Activated naive CD8-positive, alpha-beta T cell (primary cell): ENCODE data around the gene ITPRIPL2.
A peak's percentile ranks its signal among the peaks of the same experiment; 100 is the strongest.

Source experiments
- H3K27ac Mint-ChIP-seq: one replicate; pipeline ENCODE4 v1.8.0; 2021; ENCODE audit warnings: mixed read lengths
- H3K27me3 Mint-ChIP-seq: one replicate; pipeline ENCODE4 v1.8.0; 2021; ENCODE audit warnings: mixed read lengths
- H3K36me3 Mint-ChIP-seq: one replicate; pipeline ENCODE4 v1.8.0; 2021; ENCODE audit warnings: mixed read lengths
- H3K4me1 Mint-ChIP-seq: one replicate; pipeline ENCODE4 v1.8.0; 2021; ENCODE audit warnings: low read depth, mixed read lengths
- H3K4me3 Mint-ChIP-seq: one replicate; pipeline ENCODE4 v1.8.0; 2021; ENCODE audit warnings: mild to moderate bottlenecking, mixed read lengths
- H3K9me3 Mint-ChIP-seq: one replicate; pipeline ENCODE4 v1.8.0; 2021; ENCODE audit warnings: low read depth, mixed read lengths

Gene ITPRIPL2

DNA sequence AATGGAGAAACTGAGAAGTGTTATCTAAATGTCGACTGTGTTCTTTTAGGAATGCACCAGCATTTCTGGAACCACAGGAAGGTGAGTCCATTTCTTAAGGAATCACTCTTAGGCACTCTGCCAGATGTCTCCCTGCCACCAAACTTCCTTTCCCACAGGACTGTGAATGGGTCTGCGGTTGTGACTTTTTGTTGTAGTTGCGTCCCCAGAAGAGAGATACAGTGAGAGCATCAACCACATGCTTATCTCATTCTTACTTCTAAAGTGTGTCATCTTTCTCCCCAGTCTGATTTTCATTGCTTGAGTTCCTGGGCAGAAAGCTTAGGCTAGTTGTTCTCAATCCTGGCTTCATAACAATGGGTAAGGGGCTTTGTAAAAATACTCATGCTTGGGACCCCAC lies 13.4 kb downstream of the ITPRIPL2 start:
- Mint-ChIP-seq H3K9me3 (no peaks in the 10 kb centered on the region), H3K27me3 (no peaks in the 10 kb centered on the region), H3K4me1 (peaks cover 14% of the 10 kb centered on the region), H3K4me3 (no peak overlapping the region), H3K36me3 (no peaks in the 10 kb centered on the region), H3K27ac (no peak overlapping the region)

DNA sequence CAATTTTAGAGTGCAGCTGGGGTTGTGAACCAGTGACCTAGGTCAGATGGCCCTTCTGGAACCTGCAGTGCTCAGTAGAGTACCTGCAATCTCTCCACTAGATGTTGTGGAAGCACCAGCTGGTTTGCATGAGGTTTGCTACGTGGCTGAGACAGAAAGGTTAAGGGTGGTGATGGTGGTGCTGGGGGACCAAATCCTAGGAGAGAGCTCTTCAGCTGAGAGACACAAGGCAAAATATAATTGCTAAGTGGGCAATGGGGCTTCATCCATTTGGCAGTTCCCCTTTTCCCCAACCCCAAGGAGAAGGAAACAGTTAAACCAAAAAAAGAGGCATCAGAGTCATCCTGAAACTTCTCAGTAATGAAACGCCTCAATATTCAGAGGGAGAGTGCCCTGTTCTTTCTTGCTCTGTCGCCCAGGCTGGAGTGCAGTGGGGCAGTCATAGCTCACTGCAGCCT lies 13.9 kb downstream of the ITPRIPL2 start:
- no peaks in the 10 kb centered on the region for H3K27me3 Mint-ChIP-seq
- peak overlapping the region; percentile 13 for H3K27ac Mint-ChIP-seq
- H3K4me3 Mint-ChIP-seq: no peak overlapping the region
- H3K36me3 Mint-ChIP-seq: no peaks in the 10 kb centered on the region
- peaks cover 14% of the 10 kb centered on the region for H3K4me1 Mint-ChIP-seq
- no peaks in the 10 kb centered on the region for H3K9me3 Mint-ChIP-seq

DNA sequence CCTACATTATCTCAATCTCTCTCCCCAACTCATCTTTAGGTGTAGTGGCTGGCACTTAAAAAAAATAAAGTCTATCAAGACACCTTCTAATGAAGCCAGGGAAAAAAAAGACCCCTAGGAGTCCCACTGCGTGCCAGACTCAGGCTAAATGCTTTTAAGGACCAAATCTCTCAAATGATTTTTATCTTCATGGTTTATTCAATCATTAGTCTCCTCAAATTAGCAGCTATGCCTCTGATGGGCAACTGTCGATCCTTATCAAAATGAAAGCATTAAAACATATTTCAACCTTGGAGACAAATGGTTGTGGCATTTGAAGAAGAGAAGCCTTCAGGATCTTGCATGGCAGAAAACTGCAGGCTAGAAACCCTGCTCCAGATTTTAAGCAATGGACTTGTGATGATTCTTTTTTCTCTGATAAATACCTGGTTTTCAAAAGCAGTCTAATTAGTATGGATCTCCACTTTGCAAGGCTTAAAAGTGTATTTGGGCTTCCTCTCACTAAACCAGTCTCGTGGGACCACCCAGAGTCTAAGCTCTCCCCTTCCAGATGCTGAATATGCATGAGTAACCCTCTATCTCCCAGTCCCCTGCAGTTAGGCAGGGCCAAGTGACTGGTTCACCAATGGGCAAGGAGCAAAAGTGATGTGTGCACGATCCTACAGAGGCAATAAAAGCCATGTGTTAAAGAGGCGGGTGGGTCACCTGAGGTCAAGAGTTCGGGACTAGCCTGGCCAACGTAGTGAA lies 14.9 kb downstream of the ITPRIPL2 start:
- Mint-ChIP-seq H3K4me1 (peaks cover 14% of the 10 kb centered on the region), H3K36me3 (no peaks in the 10 kb centered on the region), H3K9me3 (no peaks in the 10 kb centered on the region), H3K27me3 (no peaks in the 10 kb centered on the region), H3K27ac (no peak overlapping the region), H3K4me3 (no peak overlapping the region)

DNA sequence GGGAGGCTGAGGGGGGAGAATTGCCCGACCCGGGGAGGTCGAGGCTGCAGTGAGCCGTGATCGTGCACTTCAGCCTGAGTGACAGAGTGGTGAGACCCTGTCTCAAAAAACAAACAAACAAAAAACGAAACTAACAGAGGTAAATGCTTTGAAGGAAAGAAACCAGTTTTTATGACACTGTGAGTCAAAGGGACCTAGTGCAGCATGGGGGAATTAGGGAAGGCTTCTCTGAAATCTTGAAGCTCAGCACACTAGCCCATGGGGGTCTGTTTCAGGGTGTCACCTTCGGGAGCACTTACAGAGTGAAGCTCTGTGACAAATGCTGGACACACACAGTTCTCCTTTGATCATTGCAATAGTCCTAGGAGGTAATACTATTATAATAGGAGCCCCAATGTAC lies 16.6 kb downstream of the ITPRIPL2 start:
- Mint-ChIP-seq H3K27me3 (no peaks in the 10 kb centered on the region), H3K4me3 (no peak overlapping the region), H3K36me3 (no peaks in the 10 kb centered on the region), H3K4me1 (peaks cover 14% of the 10 kb centered on the region), H3K27ac (no peak overlapping the region), H3K9me3 (no peaks in the 10 kb centered on the region)

DNA sequence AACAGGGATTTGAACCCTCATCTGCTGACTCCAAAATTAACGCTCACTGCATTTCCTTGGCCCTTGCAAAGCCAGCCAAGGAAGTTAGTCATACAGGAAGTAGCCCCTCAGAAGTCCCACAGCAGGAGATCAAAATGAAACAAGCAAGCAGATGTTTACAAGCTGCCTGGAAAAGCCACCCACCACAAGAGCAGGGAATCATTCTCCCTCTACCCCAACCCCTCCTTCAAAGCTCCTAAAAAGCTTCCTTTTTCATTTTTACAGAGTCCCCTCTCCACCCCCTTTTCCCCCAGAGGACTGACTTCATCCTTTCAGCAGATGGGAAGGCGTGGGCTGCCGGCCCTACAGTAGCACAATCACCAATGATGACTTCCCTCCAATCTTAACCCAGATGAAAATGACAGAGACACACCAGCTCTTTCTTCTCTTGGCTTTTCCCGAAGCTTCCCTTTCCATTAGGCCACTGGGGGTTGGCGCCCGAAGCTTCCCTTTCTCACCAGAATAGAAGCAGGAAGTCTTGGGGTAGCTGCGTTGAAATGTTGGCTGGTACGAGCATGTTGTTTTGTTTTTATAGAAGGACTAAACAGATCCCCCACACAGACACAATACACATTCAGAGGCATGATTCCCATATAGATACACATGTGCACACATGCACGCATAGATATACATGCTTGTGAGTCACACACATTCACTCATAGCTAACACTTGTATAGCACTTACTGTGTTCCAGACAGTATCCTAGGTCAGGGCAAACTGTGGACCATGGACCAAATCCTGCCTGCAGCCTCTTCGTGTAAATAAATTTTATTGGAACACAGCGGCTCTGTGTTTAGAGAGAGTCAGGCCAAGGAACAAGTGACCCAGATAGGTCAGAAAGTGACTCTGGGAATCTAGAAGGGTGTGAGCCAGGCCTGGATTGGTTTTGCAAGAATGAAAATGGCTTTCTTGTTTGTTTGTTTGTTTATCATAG lies 17.4 kb downstream of the ITPRIPL2 start:
- no peak overlapping the region for H3K27ac Mint-ChIP-seq
- no peaks in the 10 kb centered on the region for H3K9me3 Mint-ChIP-seq
- peaks cover 14% of the 10 kb centered on the region for H3K4me1 Mint-ChIP-seq
- H3K36me3 Mint-ChIP-seq: no peaks in the 10 kb centered on the region
- H3K4me3 Mint-ChIP-seq: peak overlapping the region; percentile 14
- H3K27me3 Mint-ChIP-seq: peaks cover under 1% of the 10 kb centered on the region

DNA sequence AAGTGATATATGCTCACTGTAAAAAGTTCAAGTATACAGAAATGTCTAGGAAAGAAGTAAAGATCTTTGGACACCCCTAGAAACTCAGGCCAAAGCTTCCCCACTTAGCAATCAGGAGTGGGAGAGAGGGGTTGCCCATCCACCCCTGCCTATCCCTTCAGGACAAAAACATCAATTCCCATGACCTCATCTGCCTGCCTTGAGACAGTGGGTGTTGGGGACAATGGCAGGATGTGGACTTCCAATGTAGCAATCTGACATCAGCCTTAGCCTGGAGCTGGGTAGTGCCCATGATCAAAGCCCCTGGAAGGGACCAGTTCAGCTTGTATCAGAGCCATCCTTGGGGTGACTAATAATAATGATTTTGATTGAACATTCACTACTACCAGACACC lies 18.1 kb downstream of the ITPRIPL2 start:
- Mint-ChIP-seq H3K9me3 (no peaks in the 10 kb centered on the region), H3K4me3 (no peak overlapping the region), H3K4me1 (peaks cover 14% of the 10 kb centered on the region), H3K27me3 (peaks cover 1% of the 10 kb centered on the region), H3K27ac (no peak overlapping the region), H3K36me3 (no peaks in the 10 kb centered on the region)

DNA sequence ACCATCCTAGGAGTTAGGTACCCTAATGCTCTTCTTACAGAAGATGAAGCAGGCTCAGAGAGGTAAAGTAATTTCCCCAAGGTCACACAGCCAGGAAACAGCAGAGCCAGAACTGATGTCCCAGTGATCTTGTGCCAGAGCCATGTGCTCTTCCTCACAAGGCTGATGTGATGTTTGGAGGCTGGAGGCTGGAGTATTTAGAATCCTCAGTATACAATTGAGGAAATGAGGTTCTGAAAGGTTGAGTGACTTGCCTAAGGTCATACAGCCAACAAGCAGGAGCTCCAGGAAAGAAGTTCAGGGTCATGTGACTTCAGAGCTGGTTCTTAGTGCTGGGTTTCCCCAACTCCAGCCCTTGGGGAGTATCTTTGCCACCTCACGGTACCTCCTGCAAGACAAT lies 18.5 kb downstream of the ITPRIPL2 start:
- no peaks in the 10 kb centered on the region for H3K9me3 Mint-ChIP-seq
- H3K4me3 Mint-ChIP-seq: no peak overlapping the region
- peaks cover 14% of the 10 kb centered on the region for H3K4me1 Mint-ChIP-seq
- no peaks in the 10 kb centered on the region for H3K36me3 Mint-ChIP-seq
- H3K27ac Mint-ChIP-seq: no peak overlapping the region
- H3K27me3 Mint-ChIP-seq: peaks cover 1% of the 10 kb centered on the region

DNA sequence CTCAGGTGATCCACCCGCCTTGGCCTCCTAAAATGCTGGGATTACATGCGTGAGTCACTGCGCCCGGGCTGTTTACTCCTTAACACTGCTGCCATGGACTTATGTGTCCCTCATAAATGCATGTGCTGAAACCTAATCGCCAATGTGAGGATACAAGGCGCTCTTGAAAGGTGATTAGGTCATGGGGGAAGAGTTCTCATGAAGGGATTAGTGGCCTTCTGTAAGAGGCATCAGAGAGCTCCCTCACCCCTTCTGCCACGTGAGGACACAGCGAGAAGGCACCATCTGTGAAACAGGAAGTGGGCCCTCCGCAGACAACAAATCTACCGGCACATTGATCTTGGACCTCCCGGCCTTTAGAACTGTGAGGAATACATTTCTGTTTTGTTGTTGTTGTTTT lies 19.1 kb downstream of the ITPRIPL2 start:
- H3K36me3 Mint-ChIP-seq: no peaks in the 10 kb centered on the region
- no peaks in the 10 kb centered on the region for H3K9me3 Mint-ChIP-seq
- H3K4me1 Mint-ChIP-seq: peaks cover 14% of the 10 kb centered on the region
- peaks cover 1% of the 10 kb centered on the region for H3K27me3 Mint-ChIP-seq
- H3K4me3 Mint-ChIP-seq: no peak overlapping the region
- no peak overlapping the region for H3K27ac Mint-ChIP-seq

DNA sequence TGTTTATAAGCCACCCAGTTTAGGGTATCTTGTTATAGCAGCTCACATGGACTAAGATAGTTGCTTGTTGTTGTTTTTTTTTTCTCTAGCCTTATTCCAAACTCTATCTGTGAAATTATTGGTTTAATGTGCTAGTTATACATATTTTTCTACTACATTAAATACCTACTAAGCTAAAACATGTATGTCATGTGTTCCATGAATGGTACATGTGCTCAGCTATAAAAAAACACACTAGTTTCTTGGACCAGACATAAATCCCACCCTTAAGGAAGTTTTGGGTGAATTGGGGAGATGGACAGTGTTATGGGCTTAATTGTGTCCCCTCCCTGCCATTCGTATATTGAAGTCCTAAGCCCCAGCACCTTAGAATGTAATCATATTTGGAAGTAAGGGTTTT lies 19.8 kb downstream of the ITPRIPL2 start:
- no peaks in the 10 kb centered on the region for H3K36me3 Mint-ChIP-seq
- peaks cover 1% of the 10 kb centered on the region for H3K27me3 Mint-ChIP-seq
- H3K9me3 Mint-ChIP-seq: no peaks in the 10 kb centered on the region
- H3K27ac Mint-ChIP-seq: no peak overlapping the region
- H3K4me3 Mint-ChIP-seq: no peak overlapping the region
- peaks cover 14% of the 10 kb centered on the region for H3K4me1 Mint-ChIP-seq

DNA sequence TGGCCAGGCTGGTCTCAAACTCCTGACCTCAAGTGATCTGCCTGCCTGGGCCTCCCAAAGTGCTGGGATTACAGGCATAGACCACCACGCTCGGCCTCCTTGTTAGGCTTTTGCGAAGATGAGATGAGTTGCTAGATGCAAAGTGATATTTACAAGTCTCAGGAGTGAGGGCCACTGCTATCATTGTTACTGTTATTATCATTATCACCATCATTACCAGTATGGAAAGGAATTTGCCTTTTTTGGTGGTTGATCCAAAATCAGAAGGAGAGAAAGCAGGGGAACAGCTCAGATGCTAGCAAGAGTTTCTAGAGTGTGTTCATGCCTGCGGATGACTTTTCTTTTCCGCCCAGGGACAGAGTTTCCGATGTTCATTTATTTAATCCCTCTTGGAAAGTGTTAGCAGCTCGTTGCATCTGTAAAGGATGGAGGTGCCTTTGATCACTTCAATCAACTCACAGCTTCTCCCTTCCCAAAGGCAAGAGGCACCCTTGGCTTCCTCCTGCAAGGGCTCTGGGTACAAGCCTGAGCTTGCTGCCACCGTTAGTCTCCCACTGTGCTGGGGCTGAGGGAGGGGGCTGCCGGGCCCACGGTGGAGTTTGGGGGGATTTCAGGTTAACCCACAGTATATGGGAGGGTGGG lies 21.6 kb downstream of the ITPRIPL2 start:
- no peaks in the 10 kb centered on the region for H3K9me3 Mint-ChIP-seq
- H3K27ac Mint-ChIP-seq: no peak overlapping the region
- H3K4me1 Mint-ChIP-seq: peaks cover 11% of the 10 kb centered on the region
- no peaks in the 10 kb centered on the region for H3K36me3 Mint-ChIP-seq
- no peak overlapping the region for H3K4me3 Mint-ChIP-seq
- peaks cover 3% of the 10 kb centered on the region for H3K27me3 Mint-ChIP-seq

DNA sequence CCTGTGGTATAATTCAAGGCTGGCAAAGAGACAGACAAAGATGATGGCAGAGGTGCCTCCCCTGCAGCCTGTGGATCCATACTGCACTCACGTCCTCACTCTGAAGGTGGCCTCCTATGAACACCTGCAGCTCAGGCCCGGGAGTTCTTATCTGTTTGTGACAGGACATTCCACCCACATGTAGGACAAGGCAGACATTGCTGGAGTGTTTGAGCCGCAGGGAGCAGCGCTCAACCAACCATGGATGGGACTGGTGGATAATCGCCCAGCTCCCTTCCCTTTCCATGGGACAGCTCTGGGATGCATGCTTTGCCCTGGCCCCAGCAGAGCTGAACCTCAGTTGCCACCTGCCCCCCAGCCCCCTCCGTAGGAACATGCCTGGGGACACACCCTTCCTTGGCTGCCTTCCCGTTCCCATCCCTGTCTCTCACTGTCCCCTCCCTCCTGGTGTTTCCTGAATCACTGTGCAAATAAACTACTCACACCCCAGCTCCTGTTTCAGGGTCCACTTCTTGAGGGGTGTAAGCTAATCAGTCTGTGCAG lies 22.2 kb downstream of the ITPRIPL2 start:
- H3K4me1 Mint-ChIP-seq: peaks cover 5% of the 10 kb centered on the region
- H3K4me3 Mint-ChIP-seq: no peak overlapping the region
- H3K27me3 Mint-ChIP-seq: peaks cover 7% of the 10 kb centered on the region
- H3K36me3 Mint-ChIP-seq: no peaks in the 10 kb centered on the region
- H3K27ac Mint-ChIP-seq: no peak overlapping the region
- H3K9me3 Mint-ChIP-seq: no peaks in the 10 kb centered on the region

DNA sequence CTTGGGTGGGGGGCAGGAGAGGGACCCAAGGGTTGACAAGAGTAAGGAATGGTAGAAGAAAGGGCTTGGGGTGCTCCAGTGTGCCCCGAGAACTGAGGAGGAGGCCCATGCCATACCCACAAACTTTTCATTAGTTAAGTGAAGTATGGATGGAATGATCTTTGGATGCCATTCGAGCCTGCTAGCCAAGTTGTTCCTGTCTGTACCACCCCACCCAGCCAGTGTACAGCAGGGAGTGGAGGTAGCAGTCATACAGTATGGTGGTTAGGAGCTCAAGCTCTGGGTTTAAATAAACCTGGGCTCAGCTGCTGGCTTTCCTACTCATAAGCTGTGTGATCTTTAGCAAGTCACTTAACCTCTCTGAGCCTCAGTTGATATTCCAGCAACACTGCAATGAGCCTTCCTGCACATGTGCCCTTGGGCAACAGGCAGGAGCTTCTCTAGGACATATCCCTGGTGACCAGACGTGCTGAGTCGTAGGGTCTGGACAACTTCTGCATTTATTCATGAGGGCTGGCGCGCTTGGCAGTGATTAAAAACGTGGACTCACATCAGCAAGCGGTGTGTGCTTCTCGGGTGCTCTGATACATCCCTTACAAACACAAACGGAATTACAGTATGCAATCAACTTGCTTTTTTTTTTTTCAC lies 22.9 kb downstream of the ITPRIPL2 start:
- Mint-ChIP-seq H3K9me3 (no peaks in the 10 kb centered on the region), H3K36me3 (no peaks in the 10 kb centered on the region), H3K27ac (no peak overlapping the region), H3K27me3 (peaks cover 9% of the 10 kb centered on the region), H3K4me3 (no peak overlapping the region), H3K4me1 (no peaks in the 10 kb centered on the region)

DNA sequence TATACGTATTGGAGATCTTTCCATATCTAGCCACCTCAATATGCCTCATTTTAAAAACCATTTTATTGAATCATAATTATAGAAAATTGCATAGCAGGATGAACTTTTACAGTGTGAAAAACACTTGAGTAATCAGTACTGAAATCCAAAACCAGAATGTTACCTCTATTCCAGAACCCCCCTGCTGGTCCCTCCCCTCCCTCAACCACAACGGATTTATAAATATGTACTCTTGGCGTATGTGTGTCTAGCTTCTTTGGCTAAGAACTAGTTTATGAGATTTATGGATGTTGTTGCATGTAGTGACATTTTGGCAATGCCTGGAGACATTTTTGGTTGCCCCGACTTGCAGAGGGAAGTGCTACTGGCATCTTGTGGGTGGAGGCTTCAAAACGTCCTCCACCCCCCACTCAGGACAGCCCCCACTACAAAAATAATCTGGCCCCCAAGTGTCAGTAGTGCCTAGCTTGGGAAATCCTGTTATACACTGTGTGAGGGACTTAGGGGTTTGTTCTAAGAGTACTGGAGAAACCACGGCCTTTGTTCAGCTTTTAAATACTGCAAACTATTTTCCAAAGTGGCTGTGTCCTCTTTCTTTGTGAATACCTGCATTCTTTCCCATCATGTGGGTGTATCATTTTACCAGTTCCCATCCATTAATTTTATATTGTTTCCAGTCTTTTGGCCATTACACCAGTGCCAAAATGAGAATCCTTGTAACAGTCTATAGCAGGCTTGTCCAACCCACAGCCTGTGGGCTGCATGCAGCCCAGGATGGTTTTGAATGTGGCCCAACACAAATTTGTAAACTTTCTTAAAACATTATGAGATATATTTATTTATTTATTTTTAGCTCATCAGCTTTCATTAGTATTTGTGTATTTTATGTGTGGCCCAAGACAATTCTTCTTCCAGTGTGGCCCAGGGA lies 23.7 kb downstream of the ITPRIPL2 start:
- no peaks in the 10 kb centered on the region for H3K4me1 Mint-ChIP-seq
- no peaks in the 10 kb centered on the region for H3K36me3 Mint-ChIP-seq
- H3K9me3 Mint-ChIP-seq: no peaks in the 10 kb centered on the region
- H3K4me3 Mint-ChIP-seq: no peak overlapping the region
- H3K27ac Mint-ChIP-seq: no peak overlapping the region
- H3K27me3 Mint-ChIP-seq: peaks cover 9% of the 10 kb centered on the region
